Naive thymus-derived CD4-positive, alpha-beta T cell (primary cell): ENCODE measurements around the gene MAGI3. TPM values are rescaled to one million over a fixed set of nuclear protein-coding genes. Genes with fewer than 3 reads are reported as not detected.

ENCODE experiments used
- ATAC-seq: fragments of 150-1000 bp; cut with Tn5 transposase; 2 replicates; pipeline ENCODE4 v1.10.0; 2021; ENCODE audit warnings: mild to moderate bottlenecking, moderate library complexity
- CTCF ChIA-PET: fragments of 350-600 bp; sonication (Branson Sonifier 250); formaldehyde crosslinking; loops from one replicate; lab custom pipeline; 2021; ENCODE audit warnings: antibody characterized with exemption; lab: Charles Lee
- POLR2A ChIA-PET: fragments of 350-600 bp; sonication (Branson Sonifier 250); formaldehyde crosslinking; loops from one replicate; lab custom pipeline; 2021; ENCODE audit warnings: antibody characterized with exemption, inconsistent platforms; lab: Charles Lee
- DNase-seq, 9 donors: peaks; one replicate each; pipeline versions ENCODE4 v3.0.0 to v3.0.0-alpha.2; 2020 to 2022; ENCODE audit warnings: mixed read lengths in 1 of 9
- H3K27ac ChIP-seq: one replicate; pipeline ENCODE4 v1.7.0; 2013; ENCODE audit warnings: mild to moderate bottlenecking, low read depth, low read length, moderate library complexity
- H3K27me3 ChIP-seq, 2 donors: one replicate each; pipeline ENCODE4 v1.7.0; 2013; ENCODE audit warnings: low read length in 2 of 2, mild to moderate bottlenecking in 2 of 2, moderate library complexity in 2 of 2; ENCODE audit not compliant: control insufficient read depth in 2 of 2, insufficient read depth in 2 of 2
- H3K36me3 ChIP-seq, 3 experiments: 1 replicate in 2 of 3; 2 replicates in 1 of 3; pipeline ENCODE4 v1.7.0; 2013; ENCODE audit warnings: low read length in 3 of 3, mild to moderate bottlenecking in 3 of 3, moderate library complexity in 1 of 3; ENCODE audit not compliant: insufficient read depth in 3 of 3, control insufficient read depth in 2 of 3
- H3K4me1 ChIP-seq, 2 donors: one replicate each; pipeline ENCODE4 v1.7.0; 2013; ENCODE audit warnings: low read length in 2 of 2, mild to moderate bottlenecking in 2 of 2, moderate library complexity in 1 of 2; ENCODE audit not compliant: control insufficient read depth in 2 of 2, insufficient read depth in 2 of 2
- H3K4me3 ChIP-seq: 2 replicates; pipeline ENCODE4 v1.7.0; 2013; ENCODE audit warnings: mild to moderate bottlenecking, low read length
- H3K9me3 ChIP-seq, 3 experiments: 1 replicate in 2 of 3; 2 replicates in 1 of 3; pipeline ENCODE4 v1.7.0; 2013; ENCODE audit warnings: low read length in 3 of 3; ENCODE audit not compliant: control insufficient read depth in 2 of 3
- H3K27ac Mint-ChIP-seq, 9 donors: one replicate each; pipeline ENCODE4 v1.8.0; 2020 to 2022; ENCODE audit warnings: mixed read lengths in 9 of 9, mild to moderate bottlenecking in 8 of 9, moderate library complexity in 5 of 9, inconsistent platforms in 2 of 9
- H3K27me3 Mint-ChIP-seq, 5 donors: one replicate each; pipeline ENCODE4 v1.8.0; 2021 to 2022; ENCODE audit warnings: mixed read lengths in 5 of 5, mild to moderate bottlenecking in 1 of 5
- H3K36me3 Mint-ChIP-seq, 5 donors: one replicate each; pipeline ENCODE4 v1.8.0; 2020 to 2022; ENCODE audit warnings: mixed read lengths in 5 of 5, mild to moderate bottlenecking in 3 of 5, inconsistent platforms in 1 of 5
- H3K4me1 Mint-ChIP-seq, 7 donors: one replicate each; pipeline ENCODE4 v1.8.0; 2020 to 2022; ENCODE audit warnings: mixed read lengths in 7 of 7, mild to moderate bottlenecking in 3 of 7, inconsistent platforms in 1 of 7
- H3K4me3 Mint-ChIP-seq, 10 donors: one replicate each; pipeline ENCODE4 v1.8.0; 2020 to 2022; ENCODE audit warnings: mild to moderate bottlenecking in 10 of 10, mixed read lengths in 10 of 10, moderate library complexity in 6 of 10, inconsistent platforms in 2 of 10
- H3K9me3 Mint-ChIP-seq, 11 donors: one replicate each; pipeline ENCODE4 v1.8.0; 2020 to 2022; ENCODE audit warnings: mixed read lengths in 11 of 11, mild to moderate bottlenecking in 4 of 11, inconsistent platforms in 1 of 11, moderate library complexity in 1 of 11
- intact Hi-C, 2 donors: fragments of 100-400 bp; cut with micrococcal nuclease; formaldehyde crosslinking; loops; one replicate each; pipeline ENCODE4 v1.15.1; 2023
- polyA plus RNA-seq, 2 donors: library from polyadenylated mRNA; unstranded; fragments of 300-500 nt; fragmentation: Illumina TruSeq; gene quantifications; one replicate each; pipeline ENCODE4 v1.2.3, GENCODE V29; 2021
- total RNA-seq, 6 experiments: library from RNA in 5 of 6; stranded (reverse) in 5 of 6; gene quantifications; 1 replicate in 5 of 6; 2 replicates in 1 of 6; pipeline ENCODE4 v1.2.3 and lab custom pipeline; 2021 to 2026

MAGI3 gene
- total and polyA plus RNA-seq, 7 experiments from 2014 or later = 3.6 to 8.8 (median 6.6) TPM

- Mint-ChIP-seq H3K27me3 (no peaks in the 10 kb centered on the region), H3K4me3 (no peak overlapping the region), H3K27ac (no peak overlapping the region), H3K36me3 (peaks cover 2 to 24% (median 6%) of the 10 kb centered on the region in 5 donors), H3K9me3 (no peaks in the 10 kb centered on the region), H3K4me1 (peaks cover 0 to 2% (median 0%) of the 10 kb centered on the region in 7 donors)
- ChIA-PET POLR2A (no interaction called here), CTCF (no interaction called here)
- Histone ChIP-seq H3K27ac (no peak overlapping the region), H3K27me3 (no peaks in the 10 kb centered on the region), H3K4me1 (no peaks in the 10 kb centered on the region), H3K4me3 (no peak overlapping the region), H3K9me3 (no peaks in the 10 kb centered on the region), H3K36me3 (no peaks in the 10 kb centered on the region)
- no peak for DNase-seq
- intact Hi-C loops = no loop called here
- ATAC-seq = peak; percentile 34
Measured at GRCh38 chr1:113663165-113663951, 273.0 kb downstream of the MAGI3 start.

- Histone ChIP-seq H3K4me1 (no peaks in the 10 kb centered on the region), H3K27me3 (no peaks in the 10 kb centered on the region), H3K27ac (no peak overlapping the region), H3K9me3 (no peaks in the 10 kb centered on the region), H3K4me3 (no peak overlapping the region), H3K36me3 (no peaks in the 10 kb centered on the region)
- Mint-ChIP-seq H3K27me3 (no peaks in the 10 kb centered on the region), H3K27ac (no peak overlapping the region), H3K4me3 (no peak overlapping the region), H3K4me1 (peaks cover 0 to 2% (median 0%) of the 10 kb centered on the region in 7 donors), H3K9me3 (no peaks in the 10 kb centered on the region), H3K36me3 (peaks cover 2 to 20% (median 6%) of the 10 kb centered on the region in 5 donors)
- DNase-seq (no peak), ATAC-seq (no peak)
- intact Hi-C loops = no loop called here
- ChIA-PET CTCF (no interaction called here), POLR2A (no interaction called here)
Measured at GRCh38 chr1:113665071-113665470, 274.8 kb downstream of the MAGI3 start.

GRCh38 chr1:113666126-113666525 is 275.8 kb downstream of the MAGI3 start:
- no peaks in the 10 kb centered on the region for H3K27me3 ChIP-seq
- no peak overlapping the region for H3K27ac ChIP-seq
- DNase-seq (no peak), ATAC-seq (no peak)
- Mint-ChIP-seq H3K4me1 (peaks cover 0 to 2% (median 0%) of the 10 kb centered on the region in 7 donors), H3K27ac (no peak overlapping the region), H3K9me3 (no peaks in the 10 kb centered on the region), H3K36me3 (peaks cover 0 to 20% (median 6%) of the 10 kb centered on the region in 5 donors), H3K4me3 (no peak overlapping the region), H3K27me3 (no peaks in the 10 kb centered on the region)
- ChIA-PET POLR2A (no interaction called here), CTCF (no interaction called here)
- H3K4me1 ChIP-seq = no peaks in the 10 kb centered on the region
- H3K4me3 ChIP-seq = no peak overlapping the region
- no peaks in the 10 kb centered on the region for H3K9me3 ChIP-seq
- H3K36me3 ChIP-seq = no peaks in the 10 kb centered on the region
- intact Hi-C loops = no loop called here

GRCh38 chr1:113669988-113670387 is 279.7 kb downstream of the MAGI3 start:
- Histone ChIP-seq H3K27me3 (no peaks in the 10 kb centered on the region), H3K36me3 (no peaks in the 10 kb centered on the region), H3K9me3 (no peaks in the 10 kb centered on the region), H3K4me1 (no peaks in the 10 kb centered on the region), H3K27ac (no peak overlapping the region), H3K4me3 (no peak overlapping the region)
- POLR2A ChIA-PET = no interaction called here
- Mint-ChIP-seq H3K9me3 (no peaks in the 10 kb centered on the region), H3K4me3 (no peak overlapping the region), H3K27me3 (no peaks in the 10 kb centered on the region), H3K27ac (peak overlapping the region in 1 of 9 donors; percentile 2), H3K36me3 (peaks cover 0 to 16% (median 6%) of the 10 kb centered on the region in 5 donors), H3K4me1 (peaks cover 0 to 2% (median 0%) of the 10 kb centered on the region in 7 donors)
- CTCF ChIA-PET = no interaction called here
- ATAC-seq = no peak
- DNase-seq = no peak
- intact Hi-C loops = loop anchor here (10.0 kb wide), 2 partner anchors 235 to 275 kb away; partner anchors contain the start of genes AP4B1 (in 1 of the 2), DCLRE1B (in 1 of the 2) and MAGI3 (in 1 of the 2)

- no peak overlapping the region for H3K27ac ChIP-seq
- no peaks in the 10 kb centered on the region for H3K36me3 ChIP-seq
- no peaks in the 10 kb centered on the region for H3K4me1 ChIP-seq
- ATAC-seq (no peak), DNase-seq (no peak)
- Mint-ChIP-seq H3K4me3 (no peak overlapping the region), H3K4me1 (peaks cover 0 to 6% (median 0%) of the 10 kb centered on the region in 7 donors), H3K36me3 (peaks cover 0 to 16% (median 6%) of the 10 kb centered on the region in 5 donors), H3K27me3 (no peaks in the 10 kb centered on the region), H3K27ac (peak overlapping the region in 1 of 9 donors; percentile 2), H3K9me3 (no peaks in the 10 kb centered on the region)
- intact Hi-C loops = loop anchor here (10.0 kb wide), 2 partner anchors 234 to 276 kb away; partner anchors contain the start of genes AP4B1 (in 1 of the 2), DCLRE1B (in 1 of the 2) and MAGI3 (in 1 of the 2)
- no peaks in the 10 kb centered on the region for H3K27me3 ChIP-seq
- POLR2A ChIA-PET = no interaction called here
- H3K9me3 ChIP-seq = no peaks in the 10 kb centered on the region
- CTCF ChIA-PET = interaction anchor here (0.6 to 1.1 kb wide), 2 partner anchors 15 to 701 kb away, joined by 3 to 4 read pairs; no protein-coding TSS in a partner anchor
- no peak overlapping the region for H3K4me3 ChIP-seq
Measured at GRCh38 chr1:113670650-113671049, 280.3 kb downstream of the MAGI3 start.

- H3K27me3 ChIP-seq = no peaks in the 10 kb centered on the region
- no peaks in the 10 kb centered on the region for H3K9me3 ChIP-seq
- ATAC-seq (no peak), DNase-seq (no peak)
- no peak overlapping the region for H3K27ac Mint-ChIP-seq
- peaks cover 0 to 5% (median 0%) of the 10 kb centered on the region in 5 donors for H3K36me3 Mint-ChIP-seq
- no peak overlapping the region for H3K4me3 ChIP-seq
- POLR2A ChIA-PET = no interaction called here
- no peaks in the 10 kb centered on the region for H3K36me3 ChIP-seq
- no peaks in the 10 kb centered on the region for H3K27me3 Mint-ChIP-seq
- H3K9me3 Mint-ChIP-seq = no peaks in the 10 kb centered on the region
- peaks cover 0 to 6% (median 0%) of the 10 kb centered on the region in 7 donors for H3K4me1 Mint-ChIP-seq
- CTCF ChIA-PET = interaction anchor here (0.6 kb wide), 1 partner anchor 25 kb away, joined by 3 read pairs; no protein-coding TSS in a partner anchor
- H3K4me3 Mint-ChIP-seq = no peak overlapping the region
- no peaks in the 10 kb centered on the region for H3K4me1 ChIP-seq
- no peak overlapping the region for H3K27ac ChIP-seq
- intact Hi-C loops = loop anchor here (10.0 kb wide), 2 partner anchors 232 to 278 kb away; partner anchors contain the start of genes AP4B1 (in 1 of the 2), DCLRE1B (in 1 of the 2) and MAGI3 (in 1 of the 2)
Measured at GRCh38 chr1:113672491-113672890, 282.2 kb downstream of the MAGI3 start.
